GM21360 (cell line): ENCODE results near the gene SLC25A10.

Experiments
- ATAC-seq: cut with Tn5 transposase; IDR thresholded peaks from one replicate; pipeline ENCODE4 v1.9.1; 2021; ENCODE audit warnings: mild to moderate bottlenecking, moderate library complexity; ENCODE audit not compliant: unreplicated experiment

Gene SLC25A10

DNA sequence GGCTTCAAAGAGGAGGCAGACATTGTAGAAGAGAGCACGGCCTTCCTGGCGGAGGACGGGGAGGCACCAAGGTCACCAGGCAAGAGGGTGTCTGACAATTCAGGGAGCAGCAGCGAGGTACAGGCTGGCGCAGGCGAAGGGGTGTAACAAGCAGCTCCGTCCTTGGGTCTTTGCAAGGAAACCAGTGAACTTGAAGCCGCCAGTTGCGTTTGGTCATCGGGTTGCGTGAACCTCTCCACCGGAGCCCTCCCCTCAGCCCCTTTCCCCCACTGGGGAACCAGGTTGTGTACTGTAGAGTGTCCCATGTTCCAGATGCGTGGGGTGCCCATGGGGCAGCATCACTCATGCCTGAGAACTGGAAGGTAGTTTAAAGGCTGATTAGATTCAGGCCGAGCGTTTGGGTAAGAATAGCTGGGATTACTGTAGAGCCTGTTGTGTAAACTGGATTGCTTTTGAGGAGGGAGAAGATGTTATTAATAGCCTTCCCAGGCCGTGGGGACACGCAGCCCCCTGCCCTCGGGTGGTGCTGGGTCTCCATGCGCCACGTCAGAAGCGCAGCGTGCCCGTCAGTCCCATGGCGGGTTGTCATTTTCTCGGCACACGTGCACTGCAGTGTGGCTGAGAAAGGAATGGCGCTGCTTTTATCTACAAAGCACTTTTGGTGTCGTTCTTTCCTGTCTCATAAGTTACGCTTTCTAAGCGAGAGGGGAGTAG lies 6.4 kb upstream of the SLC25A10 start:
- ATAC-seq, result no peak

DNA sequence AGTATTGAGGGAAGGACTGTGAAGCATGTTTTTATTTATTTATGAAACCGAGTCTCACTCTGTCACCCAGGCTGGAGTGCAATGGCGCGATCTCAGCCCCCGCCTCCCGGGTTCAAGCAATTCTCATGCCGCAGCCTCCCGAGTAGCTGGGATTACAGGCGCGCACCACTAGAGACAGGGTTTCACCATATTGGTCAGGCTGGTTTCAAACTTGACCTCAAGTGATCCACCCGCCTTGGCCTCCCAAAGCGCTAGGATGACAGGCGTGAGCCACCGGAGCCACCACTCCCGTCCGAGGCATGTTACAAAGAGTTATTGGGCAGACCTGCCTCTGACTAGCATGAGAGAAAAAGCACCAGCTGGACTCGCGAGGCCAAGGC lies 5.9 kb upstream of the SLC25A10 start:
- ATAC-seq, result no peak

DNA sequence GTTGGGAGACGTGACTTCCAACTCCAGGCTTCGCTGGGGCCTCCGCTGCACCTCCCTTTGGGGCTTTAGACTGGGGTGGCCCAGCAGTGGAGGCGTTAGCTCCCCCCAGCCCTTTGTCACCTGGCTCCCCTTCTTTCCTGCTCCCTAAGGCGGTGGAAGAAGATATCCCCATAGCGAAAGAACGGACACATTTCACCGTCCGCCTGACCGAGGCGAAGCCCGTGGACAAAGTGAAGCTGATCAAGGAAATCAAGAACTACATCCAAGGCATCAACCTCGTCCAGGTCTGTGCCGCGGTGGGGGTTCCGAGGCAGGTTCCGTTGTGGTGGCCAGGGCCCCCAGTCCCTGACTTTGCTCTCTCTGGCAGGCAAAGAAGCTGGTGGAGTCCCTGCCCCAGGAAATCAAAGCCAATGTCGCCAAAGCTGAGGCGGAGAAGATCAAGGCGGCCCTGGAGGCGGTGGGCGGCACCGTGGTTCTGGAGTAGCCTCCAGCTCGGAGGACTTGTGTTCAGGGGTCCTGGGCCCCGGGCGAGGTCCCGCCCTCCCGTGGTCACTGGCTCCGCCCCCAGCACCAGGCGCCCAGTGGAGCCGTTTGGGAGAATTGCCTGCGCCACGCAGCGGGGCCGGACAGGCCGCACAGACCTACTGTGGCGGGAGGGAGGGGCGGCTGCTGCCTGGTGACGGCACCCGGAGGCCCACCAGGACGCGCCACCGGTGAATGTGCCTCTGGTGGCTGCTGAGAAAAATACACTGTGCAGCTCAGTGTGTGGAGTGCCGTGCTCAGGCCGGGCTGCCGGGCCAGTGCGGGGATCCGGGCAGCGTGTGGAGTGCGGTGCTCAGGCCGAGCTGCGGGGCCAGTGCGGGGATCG lies 5.1 kb upstream of the SLC25A10 start:
- no peak for ATAC-seq

DNA sequence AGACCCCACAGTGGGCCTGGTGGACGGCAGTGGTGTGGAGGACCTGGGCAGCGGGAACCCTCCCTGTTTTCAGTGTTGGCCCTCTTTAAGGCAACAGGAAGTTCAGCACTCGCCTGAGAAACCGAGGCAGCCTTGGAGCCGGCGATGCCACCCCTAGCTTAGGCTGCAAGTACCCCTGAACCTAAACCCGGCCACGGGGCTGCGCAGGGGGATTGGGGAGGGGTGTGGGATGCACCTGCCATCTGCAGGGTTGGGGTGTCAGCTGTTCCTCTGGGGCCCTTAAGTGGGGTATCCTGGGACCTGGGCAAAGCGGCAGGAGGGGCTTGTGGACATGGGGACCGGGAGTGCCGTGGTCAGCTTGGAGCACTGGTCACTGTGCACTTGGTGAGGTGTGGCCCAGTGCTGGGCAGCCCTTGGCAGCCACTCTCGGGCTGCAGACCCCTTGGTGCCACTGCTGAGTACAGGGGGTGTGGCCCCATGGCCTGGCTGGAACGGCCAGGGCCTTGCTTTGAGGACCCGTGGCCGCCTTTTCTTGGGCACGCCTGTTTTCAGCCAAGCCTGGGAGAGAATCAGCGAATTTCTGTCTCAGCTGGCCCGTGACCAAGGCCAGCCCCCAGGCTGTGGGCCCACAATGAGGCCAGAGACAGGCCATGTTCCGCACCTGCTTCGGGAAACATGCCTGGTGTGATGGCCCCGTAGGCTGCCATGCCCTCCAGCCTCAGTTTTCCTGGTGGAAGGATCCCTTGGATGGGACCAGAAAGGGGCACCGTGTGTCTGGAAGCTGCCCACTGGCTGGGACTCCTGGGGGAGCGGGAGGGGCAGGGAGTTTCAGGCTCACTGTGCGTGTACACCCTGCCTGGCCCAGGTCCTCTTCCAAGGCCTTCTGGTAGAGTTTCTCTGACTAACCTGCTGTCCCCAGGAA lies 4.1 kb upstream of the SLC25A10 start:
- ATAC-seq, result no peak

DNA sequence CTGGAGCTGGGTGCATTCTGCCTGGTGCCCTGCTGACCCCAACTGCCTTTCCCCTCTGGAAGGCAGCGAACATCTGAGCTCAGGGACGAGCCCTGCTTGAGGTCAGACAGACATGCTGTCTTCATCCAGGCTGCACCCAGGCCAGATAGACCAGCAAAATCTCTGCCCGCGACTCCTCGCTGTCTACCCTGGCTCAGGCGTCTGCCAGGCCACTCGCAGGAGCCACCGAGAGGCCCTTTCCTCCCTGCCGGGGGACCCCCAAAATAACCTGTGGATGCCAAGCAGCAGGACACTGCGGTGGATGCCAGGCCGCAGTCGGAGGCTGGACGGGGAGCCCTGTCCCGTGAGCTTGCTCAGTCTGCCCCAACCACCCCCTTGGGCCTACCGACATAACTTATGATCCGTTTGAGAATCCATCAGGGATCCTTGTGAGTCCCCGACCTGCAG lies 3.3 kb upstream of the SLC25A10 start:
- no peak for ATAC-seq

DNA sequence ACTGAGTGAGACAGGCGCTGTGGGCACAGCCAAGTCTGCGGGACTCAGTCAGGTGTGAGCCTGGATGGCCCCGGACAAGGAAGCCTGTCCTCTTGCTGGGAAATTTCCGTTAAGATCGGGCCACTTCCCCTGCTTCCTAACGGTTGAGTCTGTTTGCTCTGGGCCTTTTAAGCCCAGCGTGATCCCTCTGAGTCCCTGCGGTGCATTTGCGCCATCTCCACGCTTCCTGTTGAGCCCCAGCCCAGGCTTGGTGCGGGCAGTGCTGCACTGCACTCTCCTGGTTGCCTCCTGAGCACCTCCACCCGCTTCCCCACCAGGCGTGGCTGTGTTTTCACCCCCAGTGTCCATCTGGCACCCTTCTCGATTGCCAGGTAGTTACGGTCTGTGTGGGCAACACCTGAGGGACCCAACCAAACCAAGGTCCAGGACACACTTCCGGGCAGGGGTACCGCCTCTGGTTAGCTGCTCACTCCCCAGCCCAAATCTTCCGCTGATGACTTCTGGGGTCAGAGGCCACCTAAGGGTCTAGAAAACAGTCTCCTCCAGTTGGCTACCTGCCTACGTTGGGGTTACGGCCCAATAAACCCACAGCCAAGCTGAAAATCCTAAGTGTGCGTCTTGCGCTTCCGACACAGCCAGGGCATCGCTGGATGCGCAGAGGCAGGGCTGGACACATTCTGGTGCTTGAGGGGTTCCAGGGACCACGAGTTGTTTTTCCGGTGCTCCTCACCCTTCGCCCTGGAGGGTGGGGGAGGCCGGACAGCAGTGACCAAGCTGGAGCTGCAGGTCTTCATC lies 1.4 kb upstream of the SLC25A10 start:
- ATAC-seq, result no peak

DNA sequence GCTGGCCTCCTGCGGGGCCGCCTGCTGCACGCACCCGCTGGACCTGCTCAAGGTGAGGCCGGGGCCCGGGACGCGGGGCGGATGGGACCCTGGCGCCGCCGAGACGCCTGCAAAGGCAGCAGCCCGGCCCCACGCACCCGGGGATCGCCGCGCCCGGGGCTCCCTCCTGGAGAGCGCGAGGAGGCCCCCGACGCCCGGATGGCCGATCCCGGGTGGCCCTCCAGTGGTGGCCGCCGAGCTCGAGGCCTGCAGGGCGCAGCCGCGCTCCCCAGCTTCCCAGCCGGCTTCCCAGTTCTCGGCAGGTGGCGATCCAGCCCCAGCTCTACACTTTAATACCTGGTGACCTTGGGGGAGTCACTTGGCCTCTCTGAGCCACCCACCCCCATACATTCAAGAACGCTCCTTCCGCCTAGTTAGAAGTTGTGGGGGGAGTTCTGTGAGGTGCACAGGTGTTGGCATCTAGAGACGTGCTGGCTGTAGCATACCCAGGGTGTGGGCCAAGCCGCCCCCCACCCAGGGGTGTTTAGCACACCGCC lies 452 bp downstream of the SLC25A10 start:
- peak; percentile 10 for ATAC-seq

DNA sequence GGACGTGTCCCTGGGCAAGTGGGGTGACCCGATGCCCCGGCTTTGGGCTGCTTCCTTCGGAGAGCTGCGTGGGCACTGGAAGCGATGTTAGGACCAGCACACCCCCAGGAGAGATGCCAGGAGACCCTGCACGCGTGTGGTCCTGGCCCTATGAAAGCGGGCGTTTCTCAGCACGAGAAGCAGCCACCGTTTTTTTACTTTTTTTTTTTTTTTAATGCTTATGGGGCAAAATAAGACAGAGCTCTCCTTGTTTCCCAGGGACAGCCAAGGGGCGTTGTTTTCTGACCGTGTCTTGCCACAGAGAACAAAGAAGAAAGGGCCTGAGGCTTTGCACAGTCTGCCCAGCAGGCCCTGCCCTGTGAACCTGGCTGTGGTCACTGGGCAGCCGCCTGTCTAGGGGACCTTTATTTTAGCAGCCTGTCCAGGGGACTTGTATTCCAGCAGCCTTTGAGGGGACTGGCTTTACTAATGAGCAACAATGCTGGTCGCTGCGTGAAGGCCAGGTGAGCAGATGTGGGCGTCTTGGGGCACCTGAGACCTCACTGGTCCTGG lies 996 bp downstream of the SLC25A10 start:
- no peak for ATAC-seq

DNA sequence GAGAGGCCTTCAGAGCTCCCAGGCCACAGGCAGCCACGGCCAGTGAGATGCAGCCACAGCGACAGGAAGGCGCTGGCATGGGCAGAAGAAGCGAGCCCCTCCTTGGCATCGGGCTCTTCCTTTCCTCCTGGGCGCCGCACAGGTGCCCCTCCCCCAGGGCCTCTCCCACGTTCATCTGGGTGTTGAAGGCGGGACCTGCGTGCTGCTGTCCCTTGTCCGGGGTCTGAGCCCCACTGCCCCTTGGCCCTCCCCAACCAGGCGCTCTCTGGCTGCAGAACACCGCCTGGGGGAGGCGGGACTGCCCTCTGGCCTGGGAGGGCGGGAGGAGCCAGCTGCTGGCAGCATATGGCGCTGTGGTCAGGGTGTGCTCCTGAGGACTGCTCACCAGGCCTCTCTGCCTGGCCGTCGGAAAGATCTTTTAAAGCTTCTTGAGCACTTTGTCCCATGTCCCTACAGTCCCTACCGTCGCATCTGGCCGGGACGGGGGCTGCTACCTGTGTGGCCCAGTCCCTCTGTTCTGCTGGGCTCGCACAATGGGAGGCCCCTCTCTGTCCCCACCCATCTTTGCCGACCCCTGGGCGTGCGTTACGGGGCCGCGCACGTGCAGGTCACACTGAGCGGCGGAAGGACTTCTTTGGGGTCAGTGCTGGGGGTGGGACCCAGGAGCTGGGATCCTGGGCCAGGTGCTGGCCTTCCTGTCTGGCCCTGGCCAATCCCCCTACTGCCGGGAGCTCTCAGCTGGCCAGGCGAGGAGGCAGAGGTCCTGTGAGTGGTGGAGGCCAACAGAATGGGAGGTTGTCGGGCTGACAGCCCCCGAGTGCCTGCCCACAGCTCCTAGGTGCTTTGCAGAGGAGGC lies 1.7 kb downstream of the SLC25A10 start:
- ATAC-seq, result no peak

DNA sequence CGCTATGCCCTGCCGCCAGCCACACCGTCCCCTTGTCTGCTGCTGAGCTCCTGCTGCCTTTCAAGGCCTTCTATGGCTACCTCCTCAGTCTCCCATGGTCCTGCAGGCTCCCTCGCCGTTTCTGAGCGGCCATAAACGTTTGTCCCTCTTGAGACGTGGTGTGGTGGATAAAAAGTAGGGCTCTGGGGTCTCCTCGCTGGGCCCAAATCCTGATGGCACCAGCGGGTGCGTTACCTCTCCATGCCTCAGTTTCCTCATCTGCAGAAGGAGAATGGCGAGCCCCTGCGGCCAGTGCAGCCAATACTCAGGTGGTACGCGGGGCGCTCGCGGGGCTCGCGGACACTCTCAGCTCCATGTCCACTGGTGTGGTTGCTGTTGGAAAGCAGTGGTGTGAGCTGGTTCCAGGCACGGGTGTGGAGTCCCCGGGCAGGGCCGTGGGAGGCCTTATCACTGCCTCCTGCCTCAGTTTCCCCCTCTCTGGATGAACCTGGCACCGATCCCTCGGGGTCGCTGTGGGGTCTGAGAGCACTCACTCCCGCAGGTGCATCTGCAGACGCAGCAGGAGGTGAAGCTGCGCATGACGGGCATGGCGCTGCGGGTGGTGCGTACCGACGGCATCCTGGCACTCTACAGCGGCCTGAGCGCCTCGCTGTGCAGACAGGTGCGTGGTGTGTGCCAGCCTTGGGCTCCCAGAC lies 2.5 kb downstream of the SLC25A10 start:
- no peak for ATAC-seq

DNA sequence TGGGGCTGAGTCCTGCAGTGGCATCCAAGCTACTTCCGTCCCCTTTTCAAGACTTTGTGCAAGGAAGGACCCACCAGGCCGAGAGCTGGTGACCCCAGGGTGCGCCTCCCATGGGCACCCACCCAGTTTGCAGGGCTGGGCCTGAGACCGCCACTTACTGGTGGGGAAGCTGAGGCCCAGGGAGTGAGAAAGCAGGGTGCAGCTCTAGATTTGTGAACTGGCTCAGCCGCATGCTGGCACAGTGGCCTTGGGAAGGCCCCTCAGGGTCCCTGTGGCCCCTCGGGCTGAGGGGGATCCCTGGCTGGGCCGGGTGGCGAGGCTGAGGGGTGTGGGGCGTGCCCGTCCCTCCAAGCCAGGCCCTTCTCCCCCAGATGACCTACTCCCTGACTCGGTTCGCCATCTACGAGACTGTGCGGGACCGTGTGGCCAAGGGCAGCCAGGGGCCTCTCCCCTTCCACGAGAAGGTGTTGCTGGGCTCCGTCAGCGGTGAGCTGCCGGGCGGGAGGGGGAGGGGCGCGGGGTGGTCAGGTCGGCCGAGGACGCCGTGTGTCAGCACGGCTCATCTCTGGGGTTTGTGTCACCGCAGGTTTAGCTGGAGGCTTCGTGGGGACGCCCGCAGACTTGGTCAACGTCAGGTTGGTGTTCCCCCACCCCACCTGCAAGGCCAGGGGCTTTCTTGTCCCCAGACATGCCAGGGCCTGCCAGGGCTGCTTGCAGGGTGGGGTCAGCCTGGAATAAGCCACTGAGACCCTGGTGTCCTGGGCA lies 3.2 kb downstream of the SLC25A10 start:
- no peak for ATAC-seq

DNA sequence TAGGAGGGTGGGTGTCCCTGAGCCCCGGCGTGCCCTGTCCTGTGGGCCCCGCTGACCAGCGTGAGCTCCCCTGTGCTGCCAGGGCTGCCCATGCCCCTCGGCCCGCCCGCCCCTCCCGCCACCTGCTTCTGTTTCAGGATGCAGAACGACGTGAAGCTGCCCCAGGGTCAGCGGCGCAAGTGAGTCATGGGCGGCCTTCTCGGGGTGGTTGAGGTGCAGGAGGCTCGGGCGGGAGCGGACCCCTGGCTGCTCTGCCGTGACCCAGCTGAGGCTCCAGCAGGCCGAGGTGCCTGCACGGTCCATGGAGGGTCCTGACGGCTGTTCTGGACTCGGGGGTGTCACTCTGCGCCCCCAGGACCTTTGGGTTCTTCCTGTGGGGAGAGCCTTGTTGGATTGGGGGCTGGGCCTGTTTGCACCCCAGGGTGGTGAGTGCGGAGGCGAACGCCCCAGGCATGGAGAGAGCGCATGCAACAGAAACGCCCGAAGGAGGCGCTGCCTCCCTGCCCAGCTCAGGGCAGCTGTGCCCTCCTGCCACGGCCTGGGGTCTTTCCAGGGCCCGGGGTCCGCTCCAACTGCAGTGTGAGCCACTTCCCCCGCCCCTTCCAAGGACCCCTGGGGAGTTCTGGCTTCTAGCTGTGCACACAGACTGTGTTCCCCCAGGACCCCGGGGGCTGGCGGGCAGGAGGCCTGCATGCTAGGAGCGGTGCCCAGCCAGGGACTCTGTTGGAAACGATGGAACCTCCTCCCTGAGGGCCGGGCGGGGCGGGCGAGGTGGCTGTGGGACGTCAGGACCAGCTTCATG lies 4.0 kb downstream of the SLC25A10 start:
- ATAC-seq, result no peak

DNA sequence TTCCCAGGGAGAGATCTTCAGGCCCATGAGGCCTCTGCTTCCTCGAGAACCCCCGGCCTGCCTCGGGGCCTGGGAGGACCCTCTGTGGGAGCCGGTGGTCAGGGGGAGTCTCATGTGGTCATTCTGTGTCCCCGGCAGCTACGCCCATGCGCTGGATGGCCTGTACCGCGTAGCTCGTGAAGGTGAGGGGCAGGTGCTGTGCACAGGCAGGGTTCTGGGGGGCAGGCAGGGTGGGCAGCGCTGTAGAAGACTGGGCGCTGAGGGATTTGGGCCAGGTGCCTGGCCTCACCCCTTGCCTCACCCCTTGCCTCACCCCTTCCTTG lies 4.6 kb downstream of the SLC25A10 start:
- ATAC-seq, result no peak

DNA sequence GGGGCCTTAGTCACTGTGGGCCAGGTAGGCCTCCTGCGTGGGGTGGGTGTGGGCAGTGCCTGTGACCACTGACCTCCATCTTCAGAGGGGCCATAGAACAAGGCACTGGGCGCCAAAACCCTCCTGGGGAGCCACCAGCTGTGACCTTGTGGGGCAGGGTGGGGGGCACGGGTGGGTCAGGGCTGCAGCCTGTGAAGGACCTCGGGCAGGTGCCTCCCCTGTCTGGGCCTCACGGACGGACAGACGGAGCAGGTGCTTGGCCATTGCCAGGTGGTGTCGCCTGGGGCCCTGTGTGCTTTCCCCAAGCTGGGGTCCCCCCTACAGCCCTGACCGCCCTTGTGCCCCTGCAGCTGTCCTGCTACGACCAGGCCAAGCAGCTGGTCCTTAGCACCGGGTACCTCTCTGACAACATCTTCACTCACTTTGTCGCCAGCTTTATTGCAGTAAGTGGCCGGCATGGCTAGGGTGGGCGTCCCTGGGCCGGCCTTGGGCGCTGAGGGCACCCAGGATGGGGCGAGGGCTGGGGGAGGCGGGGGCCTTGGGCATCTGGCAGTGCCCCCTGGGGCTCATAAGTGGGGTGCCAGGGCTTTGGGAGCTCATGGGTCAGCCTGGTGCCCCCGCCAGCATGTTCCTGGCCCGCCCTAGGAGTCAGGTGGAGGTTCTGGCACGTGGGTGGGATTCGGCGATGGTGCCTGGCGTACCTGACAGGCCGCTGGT lies 5.1 kb downstream of the SLC25A10 start:
- ATAC-seq, result no peak

DNA sequence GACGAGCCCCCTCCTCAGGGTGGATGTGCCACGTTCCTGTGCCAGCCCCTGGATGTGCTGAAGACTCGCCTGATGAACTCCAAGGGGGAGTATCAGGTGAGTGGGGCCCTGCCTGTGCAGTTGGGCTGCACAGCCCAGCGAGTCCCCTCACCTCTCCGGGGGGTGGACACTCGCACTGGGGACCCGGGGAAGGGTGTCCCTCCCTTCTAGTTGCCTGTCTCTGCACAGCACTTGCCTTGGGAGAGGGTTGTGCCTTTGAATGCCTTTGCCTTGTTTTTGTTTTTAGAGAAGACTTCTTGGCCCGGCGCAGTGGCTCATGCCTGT lies 5.6 kb downstream of the SLC25A10 start:
- ATAC-seq, result no peak
